ENCODE results near the gene SARDH. TPM values are rescaled to one million over a fixed set of nuclear protein-coding genes. Genes with fewer than 3 reads are reported as not detected.

The SARDH gene
- total and polyA plus RNA-seq, 2 donors (not counting 3 experiments of a cell fraction or from before 2014, with no cell fraction given), result 0.19 to 0.44 TPM

DNA sequence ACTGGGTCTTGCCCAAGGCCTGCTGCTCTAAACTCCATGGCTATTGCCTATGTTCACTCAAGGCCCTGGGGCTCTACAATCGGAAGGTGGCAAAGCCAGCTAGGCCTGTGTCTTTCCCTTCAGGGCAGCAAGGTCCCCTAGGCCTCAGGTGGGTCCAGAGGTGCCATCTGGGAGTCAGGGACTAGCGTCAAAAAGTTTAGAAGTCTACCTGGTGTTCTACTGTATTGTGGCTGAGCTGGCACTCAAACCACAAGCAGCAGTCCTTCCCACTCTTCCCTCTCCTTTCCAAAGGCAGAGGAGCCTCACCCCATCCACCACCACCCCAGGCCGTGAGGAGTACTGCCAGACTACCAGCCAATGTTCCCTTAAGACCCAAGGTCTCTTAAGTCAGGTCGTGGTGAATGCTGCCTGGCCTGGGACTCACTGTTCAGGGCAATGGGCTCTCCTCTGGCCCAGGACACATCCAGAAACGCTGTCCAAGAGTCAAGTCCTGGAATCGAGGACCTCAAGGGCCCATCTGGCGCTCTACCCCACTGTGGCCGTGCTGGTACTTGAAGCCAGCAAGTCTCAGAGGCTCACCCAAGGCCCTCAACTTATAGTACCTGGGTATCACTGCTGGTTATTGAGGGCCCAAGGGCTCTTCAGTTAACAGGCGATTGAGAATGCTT is 13.0 kb upstream of the SARDH start:
- Histone ChIP-seq H3K27ac (ENCODE audit: insufficient read depth, low read depth, low read length) (no peak overlapping the region), H2AFZ (ENCODE audit: low read depth, low read length) (no peak overlapping the region), H3K4me2 (ENCODE audit: insufficient read depth, low read length) (no peak overlapping the region), H3K9me3 (replicated peaks; ENCODE audit: control insufficient read depth, insufficient read depth, low read length) (no peaks in the 10 kb centered on the region), H3K4me3 (replicated peaks in 1 of 3; ENCODE audit: insufficient read depth in 1 of 3, low read depth in 1 of 3, low read length in 3 of 3) (no peak overlapping the region), H4K20me1 (replicated peaks; ENCODE audit: control insufficient read depth, extremely low read depth, insufficient read depth, low read length) (no peaks in the 10 kb centered on the region), H3K27me3 (ENCODE audit: control insufficient read depth in 2 of 2, insufficient read depth in 2 of 2, low read length in 2 of 2) (peaks cover 8 to 15% of the 10 kb centered on the region in 2 experiments), H3K9me1 (replicated peaks; ENCODE audit: control insufficient read depth, extremely low read depth, insufficient read depth, low read length) (no peaks in the 10 kb centered on the region), H3K9ac (replicated peaks; ENCODE audit: extremely low read depth, insufficient read depth, low read length) (no peak overlapping the region), H3K79me2 (ENCODE audit: control insufficient read depth, insufficient read depth, low read length) (no peaks in the 10 kb centered on the region), H3K36me3 (ENCODE audit: control insufficient read depth in 2 of 2, extremely low read depth in 1 of 2, insufficient read depth in 2 of 2, low read length in 2 of 2) (no peaks in the 10 kb centered on the region), H3K4me1 (ENCODE audit: control insufficient read depth, extremely low read depth, insufficient read depth, low read length) (no peaks in the 10 kb centered on the region)
- no TSS peak for BruUV-seq (replicated peaks)
- ChIA-PET CTCF (interaction anchor here (0.7 kb wide), 1 partner anchor 8 kb away, joined by 3 read pairs; no protein-coding TSS in a partner anchor), POLR2A (no interaction called here)
- TF ChIP-seq JUN (IDR thresholded peaks at IDR 0.05; ENCODE audit: borderline replicate concordance, insufficient read depth, insufficient read length, low read depth) (no peak), EZH2 (IDR thresholded peaks at IDR 0.05; ENCODE audit: borderline replicate concordance, low read depth, low read length, severe bottlenecking) (no peak), MYC (IDR thresholded peaks at IDR 0.05; ENCODE audit: low read depth, low read length) (no peak), POLR2A (IDR thresholded peaks at IDR 0.05; ENCODE audit: low read depth, low read length) (no peak), MAX (IDR thresholded peaks at IDR 0.05; ENCODE audit: insufficient read depth, insufficient read length) (no peak), GATA2 (IDR thresholded peaks at IDR 0.05; ENCODE audit: insufficient read depth, insufficient read length, low read depth, low read length) (no peak), CTCF (IDR thresholded peaks at IDR 0.05; ENCODE audit: extremely low read depth in 1 of 2, insufficient read depth in 1 of 2, low read depth in 1 of 2, low read length in 2 of 2) (no peak), FOS (IDR thresholded peaks at IDR 0.05; ENCODE audit: borderline replicate concordance, insufficient read depth, low read length) (no peak)
- FAIRE-seq (no peak), DNase-seq (ENCODE audit: low read depth, low spot score) (no peak)
- intact Hi-C loops (cut with micrococcal nuclease), result no loop called here
- dilution Hi-C loops (cut with MboI; ENCODE audit: extremely low pct_ligation_motif_present, low sequenced_read_pairs), result no loop called here
